A549 (cell line): ENCODE data around the gene ATG5. TPM values are rescaled to one million over a fixed set of nuclear protein-coding genes. Genes with fewer than 3 reads are reported as not detected.

Experiments
- ATAC-seq, 2 experiments: fragments of 200-7000 bp in 1 of 2; fragments of >200 bp in 1 of 2; cut with Nextera tagmentation in 1 of 2; cut with Tn5 transposase in 1 of 2; 3 replicates each; pipeline versions ENCODE4 v1.8.0 to v1.9.1; 2018 to 2020; ENCODE audit warnings: mild to moderate bottlenecking in 1 of 2, moderate library complexity in 1 of 2
- CTCF ChIA-PET: fragments of 300-600 bp; sonication (Branson Sonifier 250); formaldehyde crosslinking; extraction: SDS; loops from one replicate; lab custom pipeline; 2021; ENCODE audit warnings: antibody characterized with exemption, inconsistent platforms; lab: Yijun Ruan, JAX
- POLR2A ChIA-PET: fragments of 350-600 bp; formaldehyde crosslinking; extraction: SDS; loops from one replicate; lab custom pipeline; 2021; ENCODE audit warnings: antibody characterized with exemption, inconsistent platforms; lab: Yijun Ruan, JAX
- DNase-seq, 2 experiments: peaks; one replicate each; pipeline versions ENCODE4 v3.0.0 to v3.0.0-alpha.2; 2011 to 2016; ENCODE audit warnings: low read depth in 1 of 2, low spot score in 1 of 2
- FAIRE-seq: peaks from 2 replicates; lab custom pipeline; 2011; peaks lifted over from hg19 to GRCh38; lab: Jason Lieb, UNC
- H3K27ac ChIP-seq, 2 experiments: fragments of >200 bp; sonication (Bioruptor Twin); formaldehyde crosslinking; 3 replicates each; pipeline ENCODE4 v1.5.1; 2016 to 2017
- H3K4me1 ChIP-seq: fragments of >200 bp; sonication (Bioruptor Twin); formaldehyde crosslinking; 3 replicates; pipeline ENCODE4 v1.6.1; 2016
- H3K4me2 ChIP-seq: fragments of >200 bp; sonication (Bioruptor Twin); formaldehyde crosslinking; 3 replicates; pipeline ENCODE4 v1.6.1; 2016
- H3K4me3 ChIP-seq: fragments of >200 bp; sonication (Bioruptor Twin); formaldehyde crosslinking; 3 replicates; pipeline ENCODE4 v1.5.1; 2016
- H3K9me3 ChIP-seq: fragments of >200 bp; sonication (Bioruptor Twin); formaldehyde crosslinking; 3 replicates; pipeline ENCODE4 v1.6.1; 2016
- CHD2 ChIP-seq: fragments of 150-350 bp; IDR thresholded peaks from 2 replicates; pipeline ENCODE4 v1.6.1; 2014; ENCODE audit warnings: low read length; ENCODE audit not compliant: partially characterized antibody
- CHD4 ChIP-seq: fragments of 200-600 bp; sonication (generic); IDR thresholded peaks from 2 replicates; pipeline ENCODE4 v1.6.1; 2016; ENCODE audit warnings: antibody characterized with exemption, mild to moderate bottlenecking, borderline replicate concordance
- EHMT2 ChIP-seq: fragments of 200-600 bp; sonication (generic); IDR thresholded peaks from 2 replicates; pipeline ENCODE4 v1.6.1; 2016; ENCODE audit warnings: antibody characterized with exemption, low read depth, mild to moderate bottlenecking, moderate library complexity
- FOXS1 ChIP-seq: fragments of 250-450 bp; sonication (Bioruptor Pico); IDR thresholded peaks from 2 replicates; pipeline ENCODE4 v1.5.0; 2020; ENCODE audit warnings: mild to moderate bottlenecking, moderate library complexity
- GATA3 ChIP-seq: IDR thresholded peaks from 2 replicates; pipeline ENCODE4 v1.6.1; 2012; ENCODE audit warnings: borderline replicate concordance
- HES2 ChIP-seq: fragments of >200 bp; sonication (Bioruptor Twin); formaldehyde crosslinking; IDR thresholded peaks from 2 replicates; pipeline ENCODE4 v1.6.1; 2016
- HEYL ChIP-seq: fragments of 250-450 bp; sonication (Bioruptor Pico); IDR thresholded peaks from 2 replicates; pipeline ENCODE4 v1.8.0; 2021; ENCODE audit warnings: mild to moderate bottlenecking, moderate library complexity
- HOXA7 ChIP-seq: fragments of 250-450 bp; sonication (Bioruptor Pico); IDR thresholded peaks from 2 replicates; pipeline ENCODE4 v1.5.0; 2020; ENCODE audit warnings: mild to moderate bottlenecking, moderate library complexity
- HOXB13 ChIP-seq: fragments of 250-450 bp; sonication (Bioruptor Pico); IDR thresholded peaks from 2 replicates; pipeline ENCODE4 v1.5.0; 2020; ENCODE audit warnings: low read depth, mild to moderate bottlenecking, moderate library complexity
- HOXB5 ChIP-seq: fragments of 250-450 bp; sonication (Bioruptor Pico); IDR thresholded peaks from 2 replicates; pipeline ENCODE4 v1.5.0; 2020; ENCODE audit warnings: mild to moderate bottlenecking, moderate library complexity
- MYC ChIP-seq: IDR thresholded peaks from 2 replicates; pipeline ENCODE4 v1.6.1; 2012; ENCODE audit warnings: mild to moderate bottlenecking, inconsistent platforms, low read length, improper control_type of control experiment, borderline replicate concordance
- NFE2L2 ChIP-seq: fragments of 150-350 bp; conservative IDR thresholded peaks from 2 replicates; pipeline ENCODE4 v1.6.1; 2014; ENCODE audit warnings: low read length
- NPAS2 ChIP-seq: fragments of 250-450 bp; sonication (Bioruptor Pico); IDR thresholded peaks from 2 replicates; pipeline ENCODE4 v1.8.0; 2022; ENCODE audit warnings: mild to moderate bottlenecking, moderate library complexity, borderline replicate concordance
- NR3C1 ChIP-seq: fragments of >200 bp; sonication (Bioruptor Twin); formaldehyde crosslinking; IDR thresholded peaks from 3 replicates; pipeline ENCODE4 v1.6.1; 2017
- RAD21 ChIP-seq, 2 experiments: fragments of >200 bp in 1 of 2; sonication (Bioruptor Twin) in 1 of 2; formaldehyde crosslinking in 1 of 2; IDR thresholded peaks in 1 of 2; conservative IDR thresholded peaks in 1 of 2; 2 replicates in 1 of 2; 3 replicates in 1 of 2; pipeline ENCODE4 v1.6.1; 2012 to 2018; ENCODE audit warnings: inconsistent platforms in 1 of 2
- RCOR1 ChIP-seq: fragments of 150-350 bp; IDR thresholded peaks from 2 replicates; pipeline ENCODE4 v1.6.1; 2014; ENCODE audit warnings: antibody characterized with exemption, low read length, low read depth
- RNF2 ChIP-seq: fragments of 200-600 bp; sonication (generic); IDR thresholded peaks from 2 replicates; pipeline ENCODE4 v1.6.1; 2016; ENCODE audit warnings: low read depth, mild to moderate bottlenecking, antibody characterized with exemption, moderate library complexity, borderline replicate concordance
- SREBF2 ChIP-seq: fragments of 450-650 bp; IDR thresholded peaks from 2 replicates; pipeline ENCODE4 v1.6.1; 2014; ENCODE audit warnings: mild to moderate bottlenecking, moderate library complexity
- TFCP2L1 ChIP-seq: fragments of 250-450 bp; sonication (Bioruptor Pico); IDR thresholded peaks from 2 replicates; pipeline ENCODE4 v1.5.0; 2021; ENCODE audit warnings: mild to moderate bottlenecking
- ZC3H11A ChIP-seq: fragments of 450-650 bp; IDR thresholded peaks from 2 replicates; pipeline ENCODE4 v1.6.1; 2014; ENCODE audit warnings: antibody characterized with exemption, mild to moderate bottlenecking
- ZNF302 ChIP-seq: fragments of 250-450 bp; sonication (Bioruptor Pico); IDR thresholded peaks from 2 replicates; pipeline ENCODE4 v1.9.0; 2021; ENCODE audit warnings: inconsistent platforms, mild to moderate bottlenecking, moderate library complexity
- ZSCAN20 ChIP-seq: fragments of 250-450 bp; sonication (Bioruptor Pico); IDR thresholded peaks from 2 replicates; pipeline ENCODE4 v1.8.0; 2022; ENCODE audit warnings: mild to moderate bottlenecking, moderate library complexity
- WGBS: methylation state at CpG from one replicate; pipeline ENCODE4 v1.1.6; 2017; ENCODE audit errors: missing lambda C conversion rate; 5-methylcytosine and 5-hydroxymethylcytosine counted together
- polyA plus RNA-seq, 4 experiments: library from polyadenylated mRNA; depleted of rRNA in 3 of 4; stranded (reverse); fragments of >200 nt; fragmentation: RNase III in 1 of 4; extraction: RNeasy Plus Mini Kit Qiagen cat#74134 plus additional on column Dnase treatment in 1 of 4; gene quantifications; 2 replicates in 3 of 4; 3 replicates in 1 of 4; pipeline ENCODE4 v1.2.3, GENCODE V29; 2011 to 2017
- TF ChIP-seq, protein P1 (sequence below): fragments of 450-650 bp; IDR thresholded peaks from 2 replicates; pipeline ENCODE4 v1.6.1; 2014; ENCODE audit warnings: antibody characterized with exemption
- TF ChIP-seq, protein P2 (sequence below): fragments of 150-350 bp; IDR thresholded peaks from 2 replicates; pipeline ENCODE4 v1.6.1; 2014; ENCODE audit warnings: low read depth, mild to moderate bottlenecking, low read length

Gene ATG5
- polyA plus RNA-seq, 2 of the 4 experiments (the other 2 are of a cell fraction): 26.6 to 53.5 TPM

GRCh38 chr6:106370639-106371038 is 45.1 kb upstream of the ATG5 start (continued):
- no peak for TF ChIP-seq HOXB5
- TF ChIP-seq NFE2L2: no peak

DNA sequence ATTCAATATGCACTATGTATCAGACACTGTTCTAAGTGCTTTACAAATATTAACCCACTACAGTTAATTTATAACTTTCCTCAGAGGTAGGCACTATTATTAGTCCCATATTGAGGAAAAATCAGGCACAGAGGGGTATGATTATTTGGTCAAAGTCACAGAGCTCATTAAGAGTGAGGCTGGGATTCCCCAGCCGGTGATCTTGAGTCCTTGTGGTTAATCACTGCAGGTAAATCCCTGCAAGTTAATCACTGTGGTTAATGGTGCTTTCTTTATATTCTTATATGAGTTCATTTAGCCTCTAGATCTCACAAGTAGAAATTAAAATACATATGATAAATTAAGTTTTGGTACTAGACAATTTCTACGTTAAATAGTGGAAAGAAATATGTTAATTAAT is 44.2 kb upstream of the ATG5 start:
- DNase-seq (no peak), ATAC-seq (no peak), FAIRE-seq (no peak)
- CTCF ChIA-PET: interaction anchor here (1.1 kb wide), 1 partner anchor 197 kb away, joined by 3 read pairs; no protein-coding TSS in a partner anchor
- no peak for TF ChIP-seq RNF2
- TF ChIP-seq SREBF2: no peak
- TF ChIP-seq MYC: no peak
- no peak for TF ChIP-seq RCOR1
- TF ChIP-seq GATA3: no peak
- no peak for TF ChIP-seq CHD2
- TF ChIP-seq HOXB13 (CRISPR knock-in tag): no peak
- TF ChIP-seq, protein P1, sequence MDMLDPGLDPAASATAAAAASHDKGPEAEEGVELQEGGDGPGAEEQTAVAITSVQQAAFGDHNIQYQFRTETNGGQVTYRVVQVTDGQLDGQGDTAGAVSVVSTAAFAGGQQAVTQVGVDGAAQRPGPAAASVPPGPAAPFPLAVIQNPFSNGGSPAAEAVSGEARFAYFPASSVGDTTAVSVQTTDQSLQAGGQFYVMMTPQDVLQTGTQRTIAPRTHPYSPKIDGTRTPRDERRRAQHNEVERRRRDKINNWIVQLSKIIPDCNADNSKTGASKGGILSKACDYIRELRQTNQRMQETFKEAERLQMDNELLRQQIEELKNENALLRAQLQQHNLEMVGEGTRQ: no peak
- no peak for TF ChIP-seq NPAS2 (CRISPR knock-in tag)
- no peak for TF ChIP-seq FOXS1 (CRISPR knock-in tag)
- TF ChIP-seq ZNF302: no peak
- TF ChIP-seq NR3C1: no peak
- no peak for TF ChIP-seq RAD21 (conservative IDR thresholded peaks at IDR 0.05 in 1 of 2, IDR thresholded peaks at IDR 0.05 in 1 of 2)
- TF ChIP-seq, protein P2, sequence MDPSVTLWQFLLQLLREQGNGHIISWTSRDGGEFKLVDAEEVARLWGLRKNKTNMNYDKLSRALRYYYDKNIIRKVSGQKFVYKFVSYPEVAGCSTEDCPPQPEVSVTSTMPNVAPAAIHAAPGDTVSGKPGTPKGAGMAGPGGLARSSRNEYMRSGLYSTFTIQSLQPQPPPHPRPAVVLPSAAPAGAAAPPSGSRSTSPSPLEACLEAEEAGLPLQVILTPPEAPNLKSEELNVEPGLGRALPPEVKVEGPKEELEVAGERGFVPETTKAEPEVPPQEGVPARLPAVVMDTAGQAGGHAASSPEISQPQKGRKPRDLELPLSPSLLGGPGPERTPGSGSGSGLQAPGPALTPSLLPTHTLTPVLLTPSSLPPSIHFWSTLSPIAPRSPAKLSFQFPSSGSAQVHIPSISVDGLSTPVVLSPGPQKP: no peak
- no peak for TF ChIP-seq EHMT2
- no peak for TF ChIP-seq HOXA7 (CRISPR knock-in tag)
- Histone ChIP-seq H3K4me2 (no peak overlapping the region), H3K9me3 (no peaks in the 10 kb centered on the region), H3K4me1 (no peaks in the 10 kb centered on the region), H3K27ac (no peak overlapping the region), H3K4me3 (no peak overlapping the region)
- WGBS: 68% methylated on average over 2 of the region's 2 CpGs
- POLR2A ChIA-PET: no interaction called here

- DNase-seq (no peak), FAIRE-seq (no peak), ATAC-seq (no peak)
- H3K27ac ChIP-seq: no peak overlapping the region
- no peak overlapping the region for H3K4me2 ChIP-seq
- no peaks in the 10 kb centered on the region for H3K9me3 ChIP-seq
- ChIA-PET CTCF (interaction anchor here (0.6 to 1.4 kb wide), 3 partner anchors 14 to 613 kb away, joined by 3 read pairs; no protein-coding TSS in a partner anchor), POLR2A (no interaction called here)
- H3K4me3 ChIP-seq: no peak overlapping the region
- no peak for TF ChIP-seq CHD4
- TF ChIP-seq TFCP2L1 (CRISPR knock-in tag): no peak
- no peak for TF ChIP-seq HEYL
- no peak for TF ChIP-seq SREBF2
- TF ChIP-seq ZSCAN20: no peak
- no peak for TF ChIP-seq HES2
- no peak for TF ChIP-seq ZC3H11A
- 57% methylated on average over 3 of the region's 3 CpGs for WGBS
- H3K4me1 ChIP-seq: peaks cover 7% of the 10 kb centered on the region; the same call in 2 of the 3 replicates
Measured at GRCh38 chr6:106363401-106364138, 38.0 kb upstream of the ATG5 start.
